HEK293T (cell line): ENCODE measurements around the gene TRPM2.

ENCODE experiments used
- CTCF ChIA-PET: fragments of 350-600 bp; formaldehyde crosslinking; extraction: SDS; loops from one replicate; lab custom pipeline; 2021; ENCODE audit warnings: antibody characterized with exemption, inconsistent platforms; lab: Yijun Ruan, JAX
- POLR2A ChIA-PET: fragments of 350-600 bp; formaldehyde crosslinking; extraction: SDS; loops from one replicate; lab custom pipeline; 2020; ENCODE audit warnings: antibody characterized with exemption, inconsistent platforms; lab: Yijun Ruan, JAX
- DNase-seq: peaks from one replicate; pipeline ENCODE4 v3.0.0; 2012; ENCODE audit warnings: mixed read lengths; ENCODE audit errors: extremely low spot score
- ARNT ChIP-seq: fragments of 450-650 bp; IDR thresholded peaks from 2 replicates; pipeline ENCODE4 v1.6.1; 2017; ENCODE audit warnings: mild to moderate bottlenecking
- BHLHE40 ChIP-seq: fragments of 450-650 bp; IDR thresholded peaks from 2 replicates; pipeline ENCODE4 v1.6.1; 2016; ENCODE audit warnings: mild to moderate bottlenecking, moderate library complexity, borderline replicate concordance
- CTBP1 ChIP-seq: fragments of 450-650 bp; IDR thresholded peaks from 2 replicates; pipeline ENCODE4 v1.6.1; 2016; ENCODE audit warnings: borderline replicate concordance
- ELF4 ChIP-seq: fragments of 450-650 bp; IDR thresholded peaks from 2 replicates; pipeline ENCODE4 v1.6.1; 2017; ENCODE audit warnings: antibody characterized with exemption
- FOXA1 ChIP-seq: fragments of 450-650 bp; IDR thresholded peaks from 2 replicates; pipeline ENCODE4 v1.6.1; 2016; ENCODE audit warnings: mild to moderate bottlenecking
- FOXK2 ChIP-seq: fragments of 450-650 bp; IDR thresholded peaks from 2 replicates; pipeline ENCODE4 v1.6.1; 2016; ENCODE audit warnings: mild to moderate bottlenecking
- FOXM1 ChIP-seq: fragments of 450-650 bp; IDR thresholded peaks from 2 replicates; pipeline ENCODE4 v1.6.1; 2017; ENCODE audit warnings: mild to moderate bottlenecking, borderline replicate concordance
- HDGF ChIP-seq: fragments of 450-650 bp; IDR thresholded peaks from 2 replicates; pipeline ENCODE4 v1.6.1; 2017; ENCODE audit warnings: antibody characterized with exemption, borderline replicate concordance
- L3MBTL2 ChIP-seq: fragments of 450-650 bp; conservative IDR thresholded peaks from 2 replicates; pipeline ENCODE4 v1.6.1; 2016; ENCODE audit warnings: mild to moderate bottlenecking
- LEF1 ChIP-seq: fragments of 450-650 bp; IDR thresholded peaks from 2 replicates; pipeline ENCODE4 v1.6.1; 2017; ENCODE audit warnings: mild to moderate bottlenecking, borderline replicate concordance
- NFRKB ChIP-seq: fragments of 450-650 bp; IDR thresholded peaks from 2 replicates; pipeline ENCODE4 v1.6.1; 2016; ENCODE audit warnings: mild to moderate bottlenecking, moderate library complexity
- PKNOX1 ChIP-seq: fragments of 450-650 bp; IDR thresholded peaks from 2 replicates; pipeline ENCODE4 v1.6.1; 2016
- SP1 ChIP-seq: fragments of 450-650 bp; IDR thresholded peaks from 2 replicates; pipeline ENCODE4 v1.6.1; 2017
- SUZ12 ChIP-seq: fragments of 450-650 bp; IDR thresholded peaks from 2 replicates; pipeline ENCODE4 v1.6.1; 2016; ENCODE audit warnings: mild to moderate bottlenecking
- TARDBP ChIP-seq: fragments of 450-650 bp; IDR thresholded peaks from 2 replicates; pipeline ENCODE4 v1.6.1; 2016
- ZNF384 ChIP-seq: fragments of 450-650 bp; IDR thresholded peaks from 2 replicates; pipeline ENCODE4 v1.6.1; 2016

The TRPM2 gene

DNA sequence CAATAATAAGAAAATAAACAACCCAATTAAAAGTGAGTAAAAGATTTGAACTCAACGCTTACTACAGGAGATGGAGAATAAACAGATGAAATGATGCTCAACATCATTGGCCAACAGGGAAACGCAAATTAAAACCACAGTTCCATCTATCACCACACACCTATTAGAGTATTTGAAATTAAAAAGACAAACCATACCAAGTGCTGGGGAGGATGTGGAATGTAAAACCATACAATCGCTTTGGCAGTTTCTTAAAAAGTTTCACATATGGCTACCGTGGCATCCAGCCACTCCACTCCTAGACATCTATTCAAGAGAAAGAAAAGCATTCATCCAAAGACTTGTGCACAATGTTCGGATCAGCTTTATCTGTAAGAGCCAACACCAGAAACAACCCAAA, 100.6 kb downstream of the TRPM2 start:
- ChIA-PET CTCF (no interaction called here), POLR2A (no interaction called here)
- DNase-seq: no peak
- no peak for TF ChIP-seq FOXM1
- no peak for TF ChIP-seq SUZ12
- TF ChIP-seq FOXK2: no peak
- no peak for TF ChIP-seq CTBP1
- no peak for TF ChIP-seq NFRKB
- no peak for TF ChIP-seq PKNOX1
- TF ChIP-seq LEF1: no peak
- no peak for TF ChIP-seq BHLHE40
- TF ChIP-seq TARDBP: no peak

DNA sequence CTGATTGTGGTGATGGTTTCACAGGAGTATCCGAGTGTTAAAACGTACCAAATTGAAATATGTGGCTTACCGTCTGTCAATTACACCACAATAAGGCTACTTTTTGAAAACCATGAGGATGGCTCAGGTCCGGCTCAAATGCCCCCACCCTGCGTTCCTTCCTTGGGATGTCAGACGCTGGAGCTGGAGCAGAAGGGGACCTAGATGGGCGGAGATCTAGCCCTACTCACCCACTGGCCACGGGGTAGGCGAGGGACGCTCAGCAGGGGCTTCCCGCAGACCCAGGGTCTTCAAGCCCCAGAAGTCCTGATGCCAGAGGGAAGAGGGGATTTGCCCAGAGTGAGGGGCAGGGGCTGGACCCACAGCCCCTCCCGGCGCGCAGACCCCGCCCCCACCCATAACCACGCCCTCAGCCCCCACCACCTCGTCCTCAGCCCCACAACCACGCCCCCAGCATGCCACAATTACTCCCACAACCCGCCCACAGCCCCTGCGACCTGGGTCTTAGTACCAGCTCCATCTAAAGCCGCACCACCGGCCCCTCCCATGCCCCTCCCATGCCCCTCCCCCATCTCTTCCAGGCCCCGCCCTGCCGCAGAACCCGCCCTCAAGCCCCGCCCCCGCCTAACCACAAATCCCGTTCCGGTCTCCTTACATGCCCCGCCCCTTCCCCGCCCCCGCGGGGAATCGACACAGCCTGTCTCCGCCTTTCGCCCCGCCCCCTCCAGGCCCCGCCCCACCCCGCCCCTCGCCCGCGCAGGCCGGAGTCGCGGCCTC, 101.5 kb downstream of the TRPM2 start, which contains the start of gene LRRC3:
TSS of gene LRRC3 (plus strand) at position 764 of the 777 bp plus-strand sequence. CDS start 1,135 bp downstream, outside the sequence.
- DNase-seq: peak; percentile 100
- TF ChIP-seq SP1 (peak; percentile 99), CTBP1 (no peak), ZNF384 (no peak), HDGF (no peak)
- CTCF ChIA-PET: interaction anchor here (0.6 kb wide), 1 partner anchor 26 kb away, joined by 3 read pairs; no protein-coding TSS in a partner anchor
- POLR2A ChIA-PET: interaction anchor here (0.6 to 1.3 kb wide), 2 partner anchors 72 to 116 kb away, joined by 3 to 6 read pairs; partner anchors contain the start of gene CFAP410

GRCh38 chr21:44455524-44456213, 102.2 kb downstream of the TRPM2 start:
- ChIA-PET POLR2A (interaction anchor here (0.6 to 1.4 kb wide), 3 partner anchors 24 to 117 kb away, joined by 3 to 6 read pairs (median 3); partner anchors contain the start of gene CFAP410), CTCF (interaction anchor here (1.5 kb wide), 1 partner anchor 117 kb away, joined by 3 read pairs; no protein-coding TSS in a partner anchor)
- DNase-seq: peak; percentile 59
- TF ChIP-seq FOXK2 (no peak), FOXM1 (no peak), L3MBTL2 (0 out of 2 replicates have a peak, but pooled peaks have one; percentile 32), LEF1 (no peak), PKNOX1 (no peak), NFRKB (no peak), TARDBP (no peak), ARNT (no peak)

DNA sequence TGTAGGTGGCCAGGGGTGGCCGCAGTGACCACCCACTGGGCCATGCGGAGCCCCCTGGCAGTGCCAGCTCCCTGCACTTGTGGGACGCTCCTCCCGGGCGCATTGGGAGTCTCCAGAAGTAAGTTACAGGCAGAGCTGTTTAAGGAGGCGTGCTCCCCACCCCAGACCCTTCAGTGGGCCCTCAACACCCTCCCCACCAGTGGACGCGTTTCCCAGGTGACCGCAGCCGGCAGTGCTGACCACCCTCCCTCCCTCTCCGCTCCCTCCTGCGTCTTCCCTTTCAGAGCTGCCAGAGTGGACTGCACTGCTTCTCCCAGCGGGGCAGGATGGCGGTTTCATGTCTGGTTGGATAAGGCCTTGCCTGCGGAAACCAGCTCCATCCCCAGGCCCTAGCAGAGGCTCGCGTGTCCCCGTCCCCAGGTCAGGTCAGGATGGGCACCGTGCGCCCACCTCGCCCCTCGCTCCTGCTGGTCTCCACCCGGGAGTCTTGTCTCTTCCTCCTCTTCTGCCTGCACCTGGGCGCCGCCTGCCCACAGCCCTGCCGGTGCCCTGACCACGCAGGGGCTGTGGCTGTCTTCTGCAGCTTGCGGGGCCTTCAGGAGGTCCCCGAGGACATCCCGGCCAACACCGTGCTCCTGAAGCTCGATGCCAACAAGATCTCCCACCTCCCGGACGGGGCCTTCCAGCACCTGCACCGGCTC, 102.9 kb downstream of the TRPM2 start:
- CTCF ChIA-PET: interaction anchor here (1.5 kb wide), 1 partner anchor 118 kb away, joined by 3 read pairs; no protein-coding TSS in a partner anchor
- no peak for DNase-seq
- POLR2A ChIA-PET: interaction anchor here (1.4 kb wide), 1 partner anchor 23 kb away, joined by 3 read pairs; no protein-coding TSS in a partner anchor
- TF ChIP-seq SUZ12: no peak
- no peak for TF ChIP-seq PKNOX1
- TF ChIP-seq FOXA1: no peak
- no peak for TF ChIP-seq NFRKB
- TF ChIP-seq FOXK2: no peak
- TF ChIP-seq L3MBTL2: no peak
- no peak for TF ChIP-seq ELF4
- no peak for TF ChIP-seq CTBP1
- no peak for TF ChIP-seq BHLHE40
- TF ChIP-seq SP1: no peak
- no peak for TF ChIP-seq LEF1
- no peak for TF ChIP-seq TARDBP
- no peak for TF ChIP-seq FOXM1
- no peak for TF ChIP-seq ZNF384
- no peak for TF ChIP-seq HDGF

DNA sequence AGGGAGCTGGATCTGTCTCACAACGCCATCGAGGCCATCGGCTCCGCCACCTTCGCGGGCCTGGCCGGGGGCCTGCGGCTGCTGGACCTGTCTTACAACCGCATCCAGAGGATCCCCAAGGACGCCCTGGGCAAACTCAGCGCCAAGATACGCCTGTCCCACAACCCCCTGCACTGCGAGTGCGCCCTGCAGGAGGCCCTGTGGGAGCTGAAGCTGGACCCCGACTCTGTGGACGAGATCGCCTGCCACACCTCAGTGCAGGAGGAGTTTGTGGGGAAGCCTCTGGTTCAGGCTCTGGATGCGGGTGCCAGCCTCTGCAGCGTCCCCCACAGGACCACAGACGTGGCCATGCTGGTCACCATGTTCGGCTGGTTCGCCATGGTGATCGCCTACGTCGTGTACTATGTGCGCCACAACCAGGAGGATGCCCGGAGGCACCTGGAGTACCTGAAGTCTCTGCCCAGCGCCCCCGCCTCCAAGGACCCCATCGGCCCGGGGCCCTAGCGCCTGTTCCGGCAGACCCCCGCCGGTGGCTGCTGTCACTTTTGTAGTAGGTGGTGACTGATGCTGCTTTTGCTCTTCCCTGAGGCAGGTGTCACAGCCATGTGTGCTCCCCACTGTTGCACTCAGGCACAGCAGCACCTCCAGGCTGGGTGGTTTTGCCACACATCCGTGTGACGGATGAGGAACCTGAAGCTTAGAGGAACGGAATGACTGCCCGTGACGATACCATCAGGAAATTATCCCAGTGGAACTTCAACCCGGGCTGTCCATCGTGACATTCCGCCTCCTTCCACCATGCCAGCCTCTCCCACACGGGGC, 103.7 kb downstream of the TRPM2 start:
- DNase-seq: no peak
- POLR2A ChIA-PET: interaction anchor here (1.4 kb wide), 1 partner anchor 23 kb away, joined by 3 read pairs; no protein-coding TSS in a partner anchor
- CTCF ChIA-PET: interaction anchor here (1.5 kb wide), 1 partner anchor 119 kb away, joined by 3 read pairs; no protein-coding TSS in a partner anchor
- TF ChIP-seq LEF1 (no peak), BHLHE40 (no peak), NFRKB (no peak), CTBP1 (no peak), ELF4 (no peak), L3MBTL2 (no peak), SP1 (no peak)
